ENCODE results near the gene LPIN1.

GRCh38 chr2:11875481-11875880 is 129.0 kb downstream of the LPIN1 start:
- TF ChIP-seq RARB (CRISPR knock-in tag; IDR thresholded peaks at IDR 0.05) (no peak), MAFK (IDR thresholded peaks at IDR 0.05; ENCODE audit: partially characterized antibody) (no peak), CHD2 (IDR thresholded peaks at IDR 0.05; ENCODE audit: low read length, partially characterized antibody) (no peak), USF2 (IDR thresholded peaks at IDR 0.05) (no peak), EP300 (IDR thresholded peaks at IDR 0.05) (no peak), BHLHE40 (IDR thresholded peaks at IDR 0.05; ENCODE audit: low read depth, low read length) (no peak), CEBPB (IDR thresholded peaks at IDR 0.05) (no peak), ESRRA (IDR thresholded peaks at IDR 0.05; ENCODE audit: borderline replicate concordance, low read length) (no peak), POLR2A (IDR thresholded peaks at IDR 0.05; ENCODE audit: low read length) (no peak)
- TF ChIP-seq, protein P1, sequence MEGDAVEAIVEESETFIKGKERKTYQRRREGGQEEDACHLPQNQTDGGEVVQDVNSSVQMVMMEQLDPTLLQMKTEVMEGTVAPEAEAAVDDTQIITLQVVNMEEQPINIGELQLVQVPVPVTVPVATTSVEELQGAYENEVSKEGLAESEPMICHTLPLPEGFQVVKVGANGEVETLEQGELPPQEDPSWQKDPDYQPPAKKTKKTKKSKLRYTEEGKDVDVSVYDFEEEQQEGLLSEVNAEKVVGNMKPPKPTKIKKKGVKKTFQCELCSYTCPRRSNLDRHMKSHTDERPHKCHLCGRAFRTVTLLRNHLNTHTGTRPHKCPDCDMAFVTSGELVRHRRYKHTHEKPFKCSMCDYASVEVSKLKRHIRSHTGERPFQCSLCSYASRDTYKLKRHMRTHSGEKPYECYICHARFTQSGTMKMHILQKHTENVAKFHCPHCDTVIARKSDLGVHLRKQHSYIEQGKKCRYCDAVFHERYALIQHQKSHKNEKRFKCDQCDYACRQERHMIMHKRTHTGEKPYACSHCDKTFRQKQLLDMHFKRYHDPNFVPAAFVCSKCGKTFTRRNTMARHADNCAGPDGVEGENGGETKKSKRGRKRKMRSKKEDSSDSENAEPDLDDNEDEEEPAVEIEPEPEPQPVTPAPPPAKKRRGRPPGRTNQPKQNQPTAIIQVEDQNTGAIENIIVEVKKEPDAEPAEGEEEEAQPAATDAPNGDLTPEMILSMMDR (IDR thresholded peaks at IDR 0.05), result no peak
- TF ChIP-seq, protein P2, sequence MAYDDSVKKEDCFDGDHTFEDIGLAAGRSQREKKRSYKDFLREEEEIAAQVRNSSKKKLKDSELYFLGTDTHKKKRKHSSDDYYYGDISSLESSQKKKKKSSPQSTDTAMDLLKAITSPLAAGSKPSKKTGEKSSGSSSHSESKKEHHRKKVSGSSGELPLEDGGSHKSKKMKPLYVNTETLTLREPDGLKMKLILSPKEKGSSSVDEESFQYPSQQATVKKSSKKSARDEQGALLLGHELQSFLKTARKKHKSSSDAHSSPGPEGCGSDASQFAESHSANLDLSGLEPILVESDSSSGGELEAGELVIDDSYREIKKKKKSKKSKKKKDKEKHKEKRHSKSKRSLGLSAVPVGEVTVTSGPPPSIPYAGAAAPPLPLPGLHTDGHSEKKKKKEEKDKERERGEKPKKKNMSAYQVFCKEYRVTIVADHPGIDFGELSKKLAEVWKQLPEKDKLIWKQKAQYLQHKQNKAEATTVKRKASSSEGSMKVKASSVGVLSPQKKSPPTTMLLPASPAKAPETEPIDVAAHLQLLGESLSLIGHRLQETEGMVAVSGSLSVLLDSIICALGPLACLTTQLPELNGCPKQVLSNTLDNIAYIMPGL (CRISPR knock-in tag; IDR thresholded peaks at IDR 0.05; ENCODE audit: borderline replicate concordance), result no peak

Measured in A549 (cell line).